HG02943 (cell line): ENCODE results near the gene RTKN.
"Not testable (repeated sequence)": the region's sequence is repeated elsewhere in the genome, so short reads cannot be mapped to it uniquely, and the experiment has no call there.

Experiments used
- ATAC-seq: cut with Tn5 transposase; IDR thresholded peaks from one replicate; pipeline ENCODE4 v1.9.1; 2021; ENCODE audit warnings: mild to moderate bottlenecking, low read depth, moderate library complexity; ENCODE audit not compliant: unreplicated experiment

The RTKN gene, protein sequence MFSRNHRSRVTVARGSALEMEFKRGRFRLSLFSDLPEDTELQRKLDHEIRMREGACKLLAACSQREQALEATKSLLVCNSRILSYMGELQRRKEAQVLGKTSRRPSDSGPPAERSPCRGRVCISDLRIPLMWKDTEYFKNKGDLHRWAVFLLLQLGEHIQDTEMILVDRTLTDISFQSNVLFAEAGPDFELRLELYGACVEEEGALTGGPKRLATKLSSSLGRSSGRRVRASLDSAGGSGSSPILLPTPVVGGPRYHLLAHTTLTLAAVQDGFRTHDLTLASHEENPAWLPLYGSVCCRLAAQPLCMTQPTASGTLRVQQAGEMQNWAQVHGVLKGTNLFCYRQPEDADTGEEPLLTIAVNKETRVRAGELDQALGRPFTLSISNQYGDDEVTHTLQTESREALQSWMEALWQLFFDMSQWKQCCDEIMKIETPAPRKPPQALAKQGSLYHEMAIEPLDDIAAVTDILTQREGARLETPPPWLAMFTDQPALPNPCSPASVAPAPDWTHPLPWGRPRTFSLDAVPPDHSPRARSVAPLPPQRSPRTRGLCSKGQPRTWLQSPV

GRCh38 chr2:74441690-74442482 lies at the start of gene RTKN:
TSS of gene RTKN (minus strand) at chr2:74441937. CDS start at chr2:74441816, 121 bp downstream.
- ATAC-seq, result peak; percentile 51

DNA sequence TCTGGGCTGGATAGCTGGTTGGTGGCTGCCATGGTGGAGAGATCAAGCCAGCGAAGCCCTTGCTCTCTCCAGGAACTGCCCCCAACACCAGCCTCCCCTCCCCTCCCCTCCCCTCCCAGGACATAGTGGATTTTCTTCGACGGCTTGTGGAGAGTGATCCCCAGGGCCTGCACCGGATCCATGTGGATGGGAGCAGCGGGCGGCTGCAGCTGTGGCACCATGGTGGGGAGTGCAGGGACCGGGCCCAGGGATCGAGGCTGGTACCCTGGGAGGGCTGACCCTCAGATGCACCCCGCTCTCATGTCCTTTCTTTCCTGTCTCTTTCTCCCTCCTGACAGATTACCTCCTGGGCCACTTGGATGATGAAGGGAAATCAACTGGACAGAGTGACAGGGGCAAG lies 48.2 kb upstream of the RTKN start:
- no peak for ATAC-seq

DNA sequence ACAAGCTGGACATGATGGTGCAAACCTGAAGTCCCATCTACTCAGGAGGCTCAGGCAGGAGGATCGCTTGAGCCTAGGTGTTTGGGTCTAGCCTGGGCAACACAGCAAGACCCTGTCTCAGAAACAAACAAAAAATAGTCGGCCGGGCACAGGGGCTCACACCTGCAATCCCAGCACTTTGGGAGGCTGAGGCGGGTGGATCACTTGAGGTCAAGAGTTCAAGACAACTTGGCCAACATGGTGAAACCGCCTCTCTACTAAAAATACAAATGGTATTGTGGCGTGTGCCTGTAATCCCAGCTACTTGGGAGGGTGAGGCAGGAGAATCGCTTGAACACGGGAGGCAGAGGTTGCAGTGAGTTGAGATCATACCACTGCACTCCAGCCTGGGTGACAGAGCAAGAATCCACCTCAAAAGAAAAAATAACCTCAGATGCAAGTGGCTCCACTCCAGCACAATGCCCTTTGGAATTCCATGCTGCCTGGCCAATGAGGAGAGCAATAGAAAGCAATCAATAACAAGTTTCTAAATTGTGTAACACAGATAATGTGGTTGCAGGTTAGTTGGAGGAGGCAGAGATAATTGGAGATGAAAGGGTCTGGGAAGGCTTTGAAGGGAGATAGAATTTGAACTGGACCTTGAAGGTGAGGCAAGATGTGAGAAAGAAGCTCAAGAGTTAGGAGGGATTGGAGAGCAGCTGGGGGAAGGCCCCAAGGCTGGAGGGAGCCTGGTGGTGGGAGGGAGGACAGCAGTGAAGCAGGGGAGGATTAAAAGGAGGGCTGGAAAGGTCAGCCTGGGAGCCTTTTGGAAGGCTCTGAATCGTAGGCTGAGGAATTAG lies 47.1 kb upstream of the RTKN start:
- ATAC-seq, result no peak

DNA sequence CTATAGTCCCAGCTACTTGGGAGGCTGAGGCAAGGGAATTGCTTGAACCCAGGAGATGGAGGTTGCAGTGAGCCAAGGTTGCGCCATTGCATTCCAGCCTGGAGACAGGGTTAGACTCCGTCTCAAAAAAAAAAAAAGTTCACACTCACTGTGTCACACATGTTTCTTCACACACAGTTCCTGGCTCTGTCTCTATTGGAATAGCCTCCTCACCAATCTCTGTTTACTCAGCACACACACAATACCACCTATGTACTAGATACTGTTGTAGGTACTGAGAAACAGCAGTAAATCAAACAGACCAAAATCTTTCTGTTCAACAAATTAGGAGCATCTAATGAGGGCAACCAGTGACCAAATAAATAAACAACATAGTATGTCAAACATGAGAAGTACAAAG lies 44.4 kb upstream of the RTKN start:
- no peak for ATAC-seq

DNA sequence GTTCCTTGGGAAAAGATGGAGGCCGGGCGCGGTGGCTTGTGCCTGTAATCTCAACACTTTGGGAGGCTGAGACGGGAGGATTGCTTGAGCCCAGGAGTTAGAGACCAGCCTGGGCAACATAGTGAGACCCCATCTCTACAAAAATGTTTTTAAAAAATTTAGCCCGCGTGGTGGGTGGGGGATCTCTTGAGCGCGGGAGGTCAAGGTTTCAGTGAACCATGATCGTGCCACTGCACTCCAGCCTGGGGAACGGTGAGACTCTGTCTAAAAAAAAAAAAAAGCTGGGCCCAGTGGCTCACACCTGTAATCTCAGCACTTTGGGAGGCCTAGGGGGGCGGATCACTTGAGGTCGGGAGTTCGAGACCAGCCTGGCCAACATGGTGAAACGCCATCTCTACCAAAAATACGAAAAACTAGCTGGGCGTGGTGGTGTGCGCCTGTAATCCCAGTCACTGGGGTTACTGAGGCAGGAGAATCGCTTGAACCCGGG lies 42.0 kb upstream of the RTKN start:
- not testable (repeated sequence) for ATAC-seq

DNA sequence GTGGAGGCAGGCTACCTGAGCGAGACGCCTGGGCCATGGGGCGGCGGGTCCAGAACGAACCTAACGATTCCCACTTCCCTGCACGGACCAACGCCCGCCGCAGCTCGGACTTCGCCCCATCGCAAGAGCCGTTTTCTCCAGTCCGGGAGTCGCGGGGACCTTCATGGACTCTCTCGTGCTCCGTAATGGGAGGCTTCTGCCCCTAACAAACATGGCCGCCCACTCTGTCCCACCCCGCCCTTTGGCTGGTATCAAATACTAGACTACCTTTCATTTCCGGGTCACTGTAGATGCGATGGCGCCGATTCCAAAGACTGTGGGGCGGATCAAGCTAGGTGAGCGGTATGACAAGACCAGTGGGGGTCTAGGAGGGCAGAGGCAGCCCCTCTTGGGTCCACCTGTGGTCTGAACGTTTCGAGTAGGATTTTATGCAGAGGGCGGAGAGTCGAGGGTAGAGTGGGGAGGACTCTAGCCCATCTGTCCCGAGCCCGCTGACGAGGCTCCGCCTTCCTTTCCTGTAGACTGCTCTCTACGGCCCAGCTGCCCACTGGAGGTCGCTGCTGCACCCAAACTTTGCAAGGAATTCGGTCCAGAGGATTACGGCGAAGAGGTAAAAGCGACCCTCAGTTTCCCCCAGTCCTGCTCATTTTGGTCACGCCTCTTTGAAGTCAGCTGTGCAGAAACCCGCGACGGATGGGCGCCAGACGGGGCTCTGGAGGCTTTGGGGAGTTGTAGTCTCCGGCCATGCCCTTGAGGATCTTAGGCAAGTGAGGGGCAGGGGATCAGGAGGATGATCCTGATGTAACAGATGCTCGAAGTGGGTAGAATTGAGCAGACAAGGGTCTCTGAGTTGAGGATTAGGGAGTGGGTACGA lies 41.3 kb upstream of the RTKN start, which contains the start of the genes CCDC142 and TTC31:
Gene CCDC142 (minus strand): TSS at position 198 of the 874 bp plus-strand sequence. CDS start 161 bp downstream, at position 37.
Gene TTC31 (plus strand): TSS at position 281 of the 874 bp plus-strand sequence. CDS start 15 bp downstream, at position 296.
- ATAC-seq, result peak; percentile 92

- peak; percentile 44 for ATAC-seq
Measured at GRCh38 chr2:74481961-74482800, 40.4 kb upstream of the RTKN start.

GRCh38 chr2:74481431-74481830 lies 39.7 kb upstream of the RTKN start:
- no peak for ATAC-seq

DNA sequence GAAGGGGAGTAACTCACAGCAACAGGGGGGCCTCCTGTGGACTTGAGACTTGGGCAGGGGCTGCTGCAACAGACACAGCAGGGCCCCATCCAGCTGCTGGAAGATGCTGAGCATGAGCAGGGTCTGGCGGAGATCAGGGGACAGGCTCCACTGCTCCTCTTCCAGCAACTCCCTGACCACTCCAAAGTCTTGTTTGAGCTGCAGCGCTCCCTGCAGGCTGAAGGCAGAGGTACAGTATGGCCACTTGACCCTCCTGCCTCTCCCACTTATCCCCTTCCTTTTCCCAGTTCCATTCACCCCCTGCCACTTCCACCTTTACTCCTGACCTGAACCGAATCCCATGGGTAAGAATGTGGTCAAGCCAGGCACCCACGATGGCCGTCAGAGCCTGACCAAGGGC lies 33.2 kb upstream of the RTKN start:
- ATAC-seq, result no peak

DNA sequence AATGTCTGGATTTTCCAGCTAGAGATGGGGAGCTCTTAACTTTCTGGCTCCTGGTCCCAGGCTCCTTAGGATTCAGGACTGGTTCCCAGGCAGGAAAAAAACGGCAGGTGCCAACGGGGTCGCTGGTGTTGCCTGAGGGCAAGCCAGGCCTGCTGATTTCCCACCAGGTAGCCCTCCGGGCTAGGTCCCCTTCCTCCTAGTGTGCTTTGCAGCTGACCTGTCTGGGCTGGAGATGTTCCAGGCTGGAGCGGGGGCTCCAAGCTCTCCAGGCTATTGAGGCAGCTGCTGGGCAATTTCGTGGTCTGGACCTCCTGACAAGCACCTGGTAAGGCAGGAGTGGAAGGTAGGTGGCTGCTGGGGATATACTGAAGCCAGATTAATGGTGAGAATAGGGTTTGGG lies 32.7 kb upstream of the RTKN start:
- ATAC-seq, result no peak

GRCh38 chr2:74472945-74473258 lies 31.2 kb upstream of the RTKN start:
- ATAC-seq, result no peak

DNA sequence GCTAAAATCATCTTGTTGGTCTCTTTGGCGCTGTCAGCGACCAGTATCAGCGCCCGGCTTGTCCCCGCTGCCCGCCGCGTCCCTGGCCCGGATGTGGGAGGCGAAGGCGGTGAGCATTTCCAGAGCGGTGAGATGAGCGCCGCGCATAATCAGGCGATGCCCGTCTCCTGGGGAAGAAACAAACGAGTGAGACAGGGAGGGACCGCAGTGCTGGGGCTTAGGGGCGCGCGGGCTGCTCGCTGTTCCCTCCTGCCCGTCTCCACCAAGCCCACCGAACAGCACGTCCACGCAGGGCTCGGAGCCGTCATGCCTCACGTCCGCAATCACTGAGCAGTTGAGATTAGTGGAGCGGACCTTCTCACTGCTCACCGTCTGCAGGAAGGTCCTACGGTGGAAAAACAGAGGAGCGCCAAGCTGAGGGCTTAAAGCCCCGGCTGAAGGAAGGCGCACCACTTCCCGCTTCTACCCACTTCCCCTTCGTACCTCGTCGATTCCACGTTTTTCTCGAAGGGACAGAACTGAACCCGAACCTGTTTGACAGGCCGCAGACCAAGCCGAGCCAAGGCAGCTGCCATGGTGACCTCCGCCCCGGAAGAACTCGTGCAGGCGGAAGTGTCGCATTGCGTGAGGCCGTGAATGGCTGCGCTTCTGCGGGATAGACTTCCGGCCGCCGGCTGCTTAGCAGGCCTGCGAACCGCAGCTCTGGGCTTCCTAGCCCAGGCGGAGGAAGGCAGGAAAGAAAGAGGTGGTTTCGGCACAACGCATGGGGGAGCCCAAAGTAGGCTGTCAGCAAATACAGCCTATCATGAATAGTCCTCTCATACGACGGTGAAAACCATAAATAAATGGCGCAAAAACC lies 30.6 kb upstream of the RTKN start, which contains the start of gene MRPL53:
Gene MRPL53 (minus strand): TSS at position 595 of the 859 bp plus-strand sequence. CDS start 20 bp downstream, at position 575.
- peak; percentile 89 for ATAC-seq

DNA sequence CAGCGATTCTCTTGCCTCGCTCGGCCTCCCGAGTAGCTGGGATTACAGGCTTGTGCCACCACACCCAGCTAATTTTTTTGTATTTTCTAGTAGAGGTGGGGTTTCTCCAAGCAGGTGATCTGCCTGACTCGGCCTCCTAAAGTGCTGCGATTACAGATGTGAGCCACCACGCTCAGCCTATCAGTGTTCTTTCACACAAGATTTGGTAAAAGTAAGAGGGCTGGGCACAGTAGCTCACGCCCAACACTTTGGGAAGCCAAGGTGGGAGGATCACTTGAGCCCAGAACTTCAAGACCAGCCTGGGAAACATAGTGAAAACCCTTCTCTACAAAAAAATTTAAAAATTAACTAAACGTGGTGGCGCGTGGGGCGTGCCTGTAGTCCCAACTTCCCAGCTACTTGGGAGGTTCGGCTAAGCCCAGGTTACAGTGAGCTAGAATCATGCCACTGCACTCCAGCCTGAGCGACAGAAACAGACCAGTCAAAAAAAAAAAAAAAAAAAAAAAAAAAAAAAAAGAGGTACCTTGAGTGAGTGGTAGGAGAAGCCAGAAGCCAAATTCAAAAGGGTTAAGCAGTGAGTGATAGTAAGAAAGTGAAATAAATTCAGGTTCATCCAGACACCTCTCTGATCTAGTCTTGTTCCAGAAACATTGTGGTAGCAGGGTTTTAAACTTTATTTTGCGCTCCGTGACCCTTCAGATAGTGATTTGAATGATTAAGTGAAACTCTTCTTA lies 29.8 kb upstream of the RTKN start:
- no peak for ATAC-seq

- ATAC-seq, result not testable (repeated sequence)
Measured at GRCh38 chr2:74470742-74471141, 29.0 kb upstream of the RTKN start.

- ATAC-seq, result peak; percentile 5
Measured at GRCh38 chr2:74464406-74464805, 22.7 kb upstream of the RTKN start.

GRCh38 chr2:74462786-74463105 lies 21.0 kb upstream of the RTKN start:
- no peak for ATAC-seq
